ENCODE measurements around the gene NOC2L.
"Not testable (repeated sequence)": the region's sequence is repeated elsewhere in the genome, so short reads cannot be mapped to it uniquely, and the experiment has no call there.

Gene NOC2L

GRCh38 chr1:897951-898350, 61.1 kb downstream of the NOC2L start:
- not testable (repeated sequence) for DNase-seq

- DNase-seq: no peak
These were observed 61.8 kb downstream of the NOC2L start for GRCh38 chr1:897226-897625.
